ENCODE measurements around the gene CNN3. TPM values are rescaled to one million over a fixed set of nuclear protein-coding genes. Genes with fewer than 3 reads are reported as not detected.

Gene CNN3
- polyA plus RNA-seq, 2 of the 4 experiments (the other 2 are of a cell fraction), result 61.6 to 83.4 TPM

DNA sequence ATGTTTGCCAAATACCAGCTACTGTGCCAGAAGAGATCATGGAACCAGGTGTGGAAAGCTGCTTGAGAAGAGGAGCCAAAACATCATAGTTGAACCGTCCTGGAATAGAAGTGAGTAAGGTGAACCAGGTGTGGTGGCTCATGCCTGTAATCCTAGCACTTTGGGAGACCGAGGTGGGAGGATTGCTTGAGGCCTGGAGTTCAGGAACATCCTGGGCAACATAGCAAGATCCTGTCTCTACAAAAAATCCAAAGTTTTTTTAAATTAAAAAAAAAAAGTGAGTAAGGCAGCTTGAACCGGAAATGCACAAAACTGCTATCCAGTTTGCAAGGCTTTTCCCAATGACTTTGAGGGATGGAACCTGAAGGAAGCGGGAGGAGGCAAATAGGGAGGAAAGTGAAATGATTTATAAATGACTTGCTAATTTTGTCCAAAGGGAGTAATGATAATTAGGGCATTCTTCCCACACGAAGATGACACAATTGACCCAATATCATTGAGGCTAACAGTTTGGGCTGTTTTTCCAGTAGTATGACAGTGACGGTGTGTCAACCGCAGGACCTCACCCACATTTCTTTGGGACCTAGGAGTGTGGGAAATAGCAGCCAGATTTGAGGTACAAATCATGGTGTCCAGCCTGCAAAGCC lies 1.5 kb upstream of the CNN3 start:
- ATAC-seq (no peak), FAIRE-seq (no peak), DNase-seq (ENCODE audit: low read depth in 1 of 2, low spot score in 1 of 2) (no peak)
- Histone ChIP-seq H3K4me1 (peaks cover 35% of the 10 kb centered on the region), H3K9me3 (no peaks in the 10 kb centered on the region), H3K4me3 (peak overlapping the region; percentile 90; the same call in 1 of the 3 replicates), H3K4me2 (peak overlapping the region; percentile 76), H3K27ac (peak overlapping the region; percentile 88 to 98; a peak in 4 of 6 replicates)
- TF ChIP-seq PHF8 (IDR thresholded peaks at IDR 0.05; ENCODE audit: borderline replicate concordance, low read depth) (no peak), CEBPB (IDR thresholded peaks at IDR 0.05) (no peak), SREBF2 (IDR thresholded peaks at IDR 0.05) (no peak), POLR2A (IDR thresholded peaks at IDR 0.05; ENCODE audit: low read length) (no peak), HES2 (IDR thresholded peaks at IDR 0.05) (no peak), POLR2AphosphoS2 (conservative IDR thresholded peaks at IDR 0.05; ENCODE audit: low read length) (no peak), FOXS1 (CRISPR knock-in tag; IDR thresholded peaks at IDR 0.05) (no peak), SMC3 (IDR thresholded peaks at IDR 0.05) (no peak), FOSL2 (IDR thresholded peaks at IDR 0.05) (no peak), FOSL2 (CRISPR knock-in tag; IDR thresholded peaks at IDR 0.05) (no peak), KDM5A (IDR thresholded peaks at IDR 0.05) (no peak), NR3C1 (IDR thresholded peaks at IDR 0.05) (no peak), RAD21 (conservative IDR thresholded peaks at IDR 0.05 in 1 of 2, IDR thresholded peaks at IDR 0.05 in 1 of 2) (no peak), USF2 (IDR thresholded peaks at IDR 0.05) (no peak), FOSB (CRISPR knock-in tag; IDR thresholded peaks at IDR 0.05) (no peak), RARB (CRISPR knock-in tag; IDR thresholded peaks at IDR 0.05) (no peak), MAX (IDR thresholded peaks at IDR 0.05) (no peak), CBX8 (IDR thresholded peaks at IDR 0.05) (no peak)
- TF ChIP-seq, protein P1, sequence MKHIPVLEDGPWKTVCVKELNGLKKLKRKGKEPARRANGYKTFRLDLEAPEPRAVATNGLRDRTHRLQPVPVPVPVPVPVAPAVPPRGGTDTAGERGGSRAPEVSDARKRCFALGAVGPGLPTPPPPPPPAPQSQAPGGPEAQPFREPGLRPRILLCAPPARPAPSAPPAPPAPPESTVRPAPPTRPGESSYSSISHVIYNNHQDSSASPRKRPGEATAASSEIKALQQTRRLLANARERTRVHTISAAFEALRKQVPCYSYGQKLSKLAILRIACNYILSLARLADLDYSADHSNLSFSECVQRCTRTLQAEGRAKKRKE (CRISPR knock-in tag; IDR thresholded peaks at IDR 0.05; ENCODE audit: low read depth), result no peak
- CTCF ChIA-PET, result interaction anchor here (0.7 to 2.5 kb wide), 6 partner anchors 8 to 115 kb away, joined by 3 to 15 read pairs (median 4); no protein-coding TSS in a partner anchor
- POLR2A ChIA-PET, result interaction anchor here (0.8 kb wide), 1 partner anchor 15 kb away, joined by 3 read pairs; no protein-coding TSS in a partner anchor
- WGBS (ENCODE audit: missing lambda C conversion rate), result 78% methylated on average over 7 of the region's 7 CpGs

- FAIRE-seq, result no peak
These were observed 680 bp upstream of the CNN3 start for GRCh38 chr1:94927405-94928175.

More at GRCh38 chr1:94927405-94928175, 680 bp upstream of the CNN3 start:
- H3K4me1 ChIP-seq, result peaks cover 42% of the 10 kb centered on the region
- DNase-seq (ENCODE audit: low read depth in 1 of 2, low spot score in 1 of 2), result peak in 1 of 2 experiments; percentile 27
- H3K9me3 ChIP-seq, result no peaks in the 10 kb centered on the region
- ChIA-PET POLR2A (interaction anchor here (0.8 to 1.0 kb wide), 3 partner anchors 15 to 73 kb away, joined by 3 to 7 read pairs (median 3); no protein-coding TSS in a partner anchor), CTCF (interaction anchor here (0.7 to 2.5 kb wide), 6 partner anchors 9 to 116 kb away, joined by 3 to 15 read pairs (median 4); no protein-coding TSS in a partner anchor)
- H3K4me3 ChIP-seq, result peak overlapping the region; percentile 90
- ATAC-seq, result peak; percentile 45 to 58; a peak in 4 of 6 replicates
- WGBS (ENCODE audit: missing lambda C conversion rate), result 16% methylated on average over 29 of the region's 40 CpGs
- peak overlapping the region; percentile 88 to 98 for H3K27ac ChIP-seq
- H3K4me2 ChIP-seq, result peak overlapping the region; percentile 76
- peak; percentile 59; the same call in 1 of the 2 replicates for TF ChIP-seq PHF8 (IDR thresholded peaks at IDR 0.05; ENCODE audit: borderline replicate concordance, low read depth)
- no peak for TF ChIP-seq HEYL (CRISPR knock-in tag; IDR thresholded peaks at IDR 0.05)
- no peak for TF ChIP-seq KDM5A (IDR thresholded peaks at IDR 0.05)
- TF ChIP-seq RNF2 (IDR thresholded peaks at IDR 0.05; ENCODE audit: borderline replicate concordance, low read depth), result no peak

Measured in A549 (cell line).